Measurements from ENCODE around the gene CPNE6. TPM values are rescaled to one million over a fixed set of nuclear protein-coding genes. Genes with fewer than 3 reads are reported as not detected.

CPNE6 gene
- polyA plus RNA-seq, 1 donor (not counting 4 experiments of a cell fraction or from before 2014, with no cell fraction given) = not detected

DNA sequence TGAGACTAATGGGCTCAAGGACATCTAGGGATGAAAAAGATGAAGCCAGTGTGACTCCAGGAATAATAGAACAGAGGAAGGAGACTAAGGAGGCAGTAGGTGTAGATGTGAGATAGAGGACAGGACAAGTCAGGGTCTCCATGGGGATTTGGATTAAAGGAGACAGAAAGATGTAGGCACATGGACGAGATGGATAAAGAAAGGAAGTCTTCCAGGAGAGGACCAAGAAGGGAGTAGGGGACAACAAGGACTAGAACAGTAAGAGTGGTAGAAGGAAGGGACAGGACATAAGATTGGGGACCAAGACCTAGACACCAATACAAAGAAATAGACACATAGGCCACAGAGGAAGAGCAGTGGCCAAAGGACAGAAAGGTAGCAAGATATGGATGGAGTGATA is 15.6 kb downstream of the CPNE6 start:
- dilution Hi-C loops (cut with MboI; ENCODE audit: extremely low pct_ligation_motif_present, low sequenced_read_pairs) = no loop called here
- Histone ChIP-seq H3K9me1 (ENCODE audit: control insufficient read depth, extremely low read depth, insufficient read depth, low read length) (no peaks in the 10 kb centered on the region), H3K79me2 (ENCODE audit: control insufficient read depth, insufficient read depth, low read length) (no peaks in the 10 kb centered on the region), H3K4me1 (ENCODE audit: control insufficient read depth, extremely low read depth, insufficient read depth, low read length) (no peaks in the 10 kb centered on the region), H3K9me3 (ENCODE audit: control insufficient read depth, low read depth, low read length) (no peaks in the 10 kb centered on the region), H2AFZ (ENCODE audit: control insufficient read depth, low read length) (no peak overlapping the region), H4K20me1 (ENCODE audit: control insufficient read depth, extremely low read depth, insufficient read depth, low read length) (no peaks in the 10 kb centered on the region), H3K4me3 (ENCODE audit: control insufficient read depth in 2 of 3, extremely low read depth in 1 of 3, insufficient read depth in 2 of 3, low read depth in 1 of 3, low read length in 3 of 3) (no peak overlapping the region), H3K27me3 (ENCODE audit: control insufficient read depth, extremely low read depth, insufficient read depth, low read length) (peaks cover 11% of the 10 kb centered on the region), H3K4me2 (ENCODE audit: control insufficient read depth, extremely low read depth, insufficient read depth, low read depth, low read length) (no peak overlapping the region), H3K9ac (ENCODE audit: control insufficient read depth, extremely low read depth, insufficient read depth, low read length) (no peak overlapping the region), H3K27ac (ENCODE audit: control insufficient read depth, insufficient read depth, low read length) (no peak overlapping the region), H3K36me3 (ENCODE audit: control insufficient read depth in 2 of 2, extremely low read depth in 1 of 2, insufficient read depth in 2 of 2, low read length in 2 of 2) (no peaks in the 10 kb centered on the region)
- FAIRE-seq (no peak), DNase-seq (ENCODE audit: low read depth, low spot score) (no peak)
- no peak for TF ChIP-seq EZH2 (IDR thresholded peaks at IDR 0.05; ENCODE audit: low read length)
- TF ChIP-seq, protein P1, sequence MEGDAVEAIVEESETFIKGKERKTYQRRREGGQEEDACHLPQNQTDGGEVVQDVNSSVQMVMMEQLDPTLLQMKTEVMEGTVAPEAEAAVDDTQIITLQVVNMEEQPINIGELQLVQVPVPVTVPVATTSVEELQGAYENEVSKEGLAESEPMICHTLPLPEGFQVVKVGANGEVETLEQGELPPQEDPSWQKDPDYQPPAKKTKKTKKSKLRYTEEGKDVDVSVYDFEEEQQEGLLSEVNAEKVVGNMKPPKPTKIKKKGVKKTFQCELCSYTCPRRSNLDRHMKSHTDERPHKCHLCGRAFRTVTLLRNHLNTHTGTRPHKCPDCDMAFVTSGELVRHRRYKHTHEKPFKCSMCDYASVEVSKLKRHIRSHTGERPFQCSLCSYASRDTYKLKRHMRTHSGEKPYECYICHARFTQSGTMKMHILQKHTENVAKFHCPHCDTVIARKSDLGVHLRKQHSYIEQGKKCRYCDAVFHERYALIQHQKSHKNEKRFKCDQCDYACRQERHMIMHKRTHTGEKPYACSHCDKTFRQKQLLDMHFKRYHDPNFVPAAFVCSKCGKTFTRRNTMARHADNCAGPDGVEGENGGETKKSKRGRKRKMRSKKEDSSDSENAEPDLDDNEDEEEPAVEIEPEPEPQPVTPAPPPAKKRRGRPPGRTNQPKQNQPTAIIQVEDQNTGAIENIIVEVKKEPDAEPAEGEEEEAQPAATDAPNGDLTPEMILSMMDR (optimal IDR thresholded peaks at IDR 0.05 in 1 of 3, IDR thresholded peaks at IDR 0.05 in 1 of 3, conservative IDR thresholded peaks at IDR 0.05 in 1 of 3; ENCODE audit: extremely low read depth in 1 of 3, insufficient read depth in 2 of 3, low read length in 3 of 3) = no peak

DNA sequence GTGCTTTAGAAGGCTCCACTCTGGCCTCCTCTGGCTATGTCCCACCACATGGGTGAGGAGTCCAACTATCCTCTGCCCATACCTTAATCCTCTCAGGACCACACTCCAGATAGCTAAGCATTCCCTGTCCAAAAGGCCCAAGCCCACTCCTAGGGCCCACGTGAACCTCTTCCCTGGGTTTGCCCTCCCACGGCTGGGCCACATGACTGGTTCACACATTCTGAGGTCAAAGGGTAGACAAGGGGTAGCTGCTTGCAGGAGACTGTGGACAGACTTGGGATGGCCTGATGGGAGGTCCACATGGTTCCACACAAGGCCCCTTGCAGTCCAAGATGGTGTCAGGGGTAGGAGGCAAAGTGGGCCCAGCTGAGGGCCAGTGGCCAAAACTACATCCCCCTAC is 16.7 kb downstream of the CPNE6 start:
- no peaks in the 10 kb centered on the region for H3K27me3 ChIP-seq (ENCODE audit: control insufficient read depth, extremely low read depth, insufficient read depth, low read length)
- no peaks in the 10 kb centered on the region for H3K79me2 ChIP-seq (ENCODE audit: control insufficient read depth, insufficient read depth, low read length)
- H2AFZ ChIP-seq (ENCODE audit: control insufficient read depth, low read length) = no peak overlapping the region
- dilution Hi-C loops (cut with MboI; ENCODE audit: extremely low pct_ligation_motif_present, low sequenced_read_pairs) = no loop called here
- no peaks in the 10 kb centered on the region for H3K9me1 ChIP-seq (ENCODE audit: control insufficient read depth, extremely low read depth, insufficient read depth, low read length)
- peaks cover 2% of the 10 kb centered on the region for H3K4me1 ChIP-seq (ENCODE audit: control insufficient read depth, extremely low read depth, insufficient read depth, low read length)
- no peak overlapping the region for H3K4me2 ChIP-seq (ENCODE audit: control insufficient read depth, extremely low read depth, insufficient read depth, low read depth, low read length)
- no peak for DNase-seq (ENCODE audit: low read depth, low spot score)
- H3K27ac ChIP-seq (ENCODE audit: control insufficient read depth, insufficient read depth, low read length) = no peak overlapping the region
- no peaks in the 10 kb centered on the region for H3K36me3 ChIP-seq (ENCODE audit: control insufficient read depth in 2 of 2, extremely low read depth in 1 of 2, insufficient read depth in 2 of 2, low read length in 2 of 2)
- H3K4me3 ChIP-seq (ENCODE audit: control insufficient read depth in 2 of 3, extremely low read depth in 1 of 3, insufficient read depth in 2 of 3, low read depth in 1 of 3, low read length in 3 of 3) = no peak overlapping the region
- H3K9me3 ChIP-seq (ENCODE audit: control insufficient read depth, low read depth, low read length) = no peaks in the 10 kb centered on the region
- TF ChIP-seq, protein P1 (optimal IDR thresholded peaks at IDR 0.05 in 1 of 3, IDR thresholded peaks at IDR 0.05 in 1 of 3, conservative IDR thresholded peaks at IDR 0.05 in 1 of 3; ENCODE audit: extremely low read depth in 1 of 3, insufficient read depth in 2 of 3, low read length in 3 of 3) = no peak
- TF ChIP-seq EZH2 (IDR thresholded peaks at IDR 0.05; ENCODE audit: low read length) = no peak
- no peak overlapping the region for H3K9ac ChIP-seq (ENCODE audit: control insufficient read depth, extremely low read depth, insufficient read depth, low read length)
- H4K20me1 ChIP-seq (ENCODE audit: control insufficient read depth, extremely low read depth, insufficient read depth, low read length) = no peaks in the 10 kb centered on the region
- FAIRE-seq = no peak
